H9 (cell line): ENCODE data around the gene NTRK3. TPM values are rescaled to one million over a fixed set of nuclear protein-coding genes. Genes with fewer than 3 reads are reported as not detected.

Source experiments
- DNase-seq: peaks from one replicate; pipeline ENCODE4 v3.0.0-alpha.2; 2017
- H2AFZ ChIP-seq: one replicate; pipeline ENCODE4 v1.6.1; 2013; ENCODE audit warnings: mild to moderate bottlenecking, low read length, control low read depth, moderate library complexity
- H2AK5ac ChIP-seq: 2 replicates; pipeline ENCODE4 v1.6.1; 2013; ENCODE audit warnings: low read length, control low read depth, mixed read lengths; ENCODE audit not compliant: insufficient read length
- H2BK120ac ChIP-seq: one replicate; pipeline ENCODE4 v1.6.1; 2013; ENCODE audit warnings: low read depth, mild to moderate bottlenecking, low read length, control low read depth, inconsistent platforms; ENCODE audit not compliant: poor library complexity, severe bottlenecking
- H2BK12ac ChIP-seq: 2 replicates; pipeline ENCODE4 v1.6.1; 2013; ENCODE audit warnings: low read length, control low read depth, mixed read lengths, low read depth; ENCODE audit not compliant: insufficient read length
- H2BK15ac ChIP-seq: 2 replicates; pipeline ENCODE4 v1.6.1; 2013; ENCODE audit warnings: low read depth, low read length, control low read depth
- H2BK20ac ChIP-seq: one replicate; pipeline ENCODE4 v1.6.1; 2013; ENCODE audit warnings: low read depth, mild to moderate bottlenecking, low read length, control low read depth, inconsistent platforms; ENCODE audit not compliant: poor library complexity, severe bottlenecking
- H2BK5ac ChIP-seq: 2 replicates; pipeline ENCODE4 v1.6.1; 2013; ENCODE audit warnings: low read length, control low read depth, mixed read lengths; ENCODE audit not compliant: insufficient read length
- H3K14ac ChIP-seq: 2 replicates; pipeline ENCODE4 v1.6.1; 2013; ENCODE audit warnings: low read length, control low read depth; ENCODE audit not compliant: insufficient read depth
- H3K18ac ChIP-seq: 2 replicates; pipeline ENCODE4 v1.6.1; 2013; ENCODE audit warnings: low read depth, mild to moderate bottlenecking, mixed read lengths, low read length, control low read depth; ENCODE audit not compliant: insufficient read length
- H3K23ac ChIP-seq: 2 replicates; pipeline ENCODE4 v1.6.1; 2013; ENCODE audit warnings: low read length, control low read depth, mixed read lengths, low read depth; ENCODE audit not compliant: insufficient read length
- H3K23me2 ChIP-seq: 2 replicates; pipeline ENCODE4 v1.6.1; 2013; ENCODE audit warnings: low read depth, mild to moderate bottlenecking, mixed read lengths, low read length, control low read depth; ENCODE audit not compliant: insufficient read length, poor library complexity, severe bottlenecking
- H3K27ac ChIP-seq: 2 replicates; pipeline ENCODE4 v1.5.1; 2013; ENCODE audit warnings: low read length, control low read depth, mixed read lengths, low read depth; ENCODE audit not compliant: insufficient read length
- H3K27me3 ChIP-seq: 2 replicates; pipeline ENCODE4 v1.6.1; 2013; ENCODE audit warnings: low read length, control low read depth, inconsistent platforms; ENCODE audit not compliant: insufficient read depth
- H3K4ac ChIP-seq: 2 replicates; pipeline ENCODE4 v1.6.1; 2013; ENCODE audit warnings: low read depth, mild to moderate bottlenecking, control low read depth, inconsistent platforms, low read length, moderate library complexity
- H3K4me1 ChIP-seq: 2 replicates; pipeline ENCODE4 v1.6.1; 2013; ENCODE audit warnings: low read length, control low read depth, inconsistent platforms; ENCODE audit not compliant: insufficient read depth
- H3K4me2 ChIP-seq: 2 replicates; pipeline ENCODE4 v1.6.1; 2013; ENCODE audit warnings: low read length, control low read depth, mixed read lengths; ENCODE audit not compliant: insufficient read length, insufficient read depth
- H3K56ac ChIP-seq: 2 replicates; pipeline ENCODE4 v1.6.1; 2013; ENCODE audit warnings: low read depth, mild to moderate bottlenecking, mixed read lengths, low read length, control low read depth; ENCODE audit not compliant: insufficient read length
- H3K79me1 ChIP-seq: 2 replicates; pipeline ENCODE4 v1.6.1; 2013; ENCODE audit warnings: low read depth, mild to moderate bottlenecking, moderate library complexity, low read length, control low read depth, inconsistent platforms; ENCODE audit not compliant: insufficient read depth, poor library complexity, severe bottlenecking
- H3K79me2 ChIP-seq: 2 replicates; pipeline ENCODE4 v1.6.1; 2013; ENCODE audit warnings: low read length, control low read depth, inconsistent platforms; ENCODE audit not compliant: insufficient read depth
- H3K9ac ChIP-seq: 2 replicates; pipeline ENCODE4 v1.6.1; 2013; ENCODE audit warnings: low read length, control low read depth, mixed read lengths; ENCODE audit not compliant: insufficient read length; ENCODE audit errors: extremely low read depth
- H3K9me3 ChIP-seq: one replicate; pipeline ENCODE4 v1.6.1; 2013; ENCODE audit warnings: low read depth, low read length, inconsistent platforms; ENCODE audit not compliant: control insufficient read depth
- H3T11ph ChIP-seq: one replicate; pipeline ENCODE4 v1.6.1; 2013; ENCODE audit warnings: mild to moderate bottlenecking, low read length, control low read depth, inconsistent platforms
- H4K20me1 ChIP-seq: one replicate; pipeline ENCODE4 v1.6.1; 2013; ENCODE audit not compliant: control insufficient read depth, insufficient read length, insufficient read depth
- H4K5ac ChIP-seq: 2 replicates; pipeline ENCODE4 v1.6.1; 2013; ENCODE audit warnings: low read depth, mild to moderate bottlenecking, mixed read lengths, low read length, control low read depth; ENCODE audit not compliant: insufficient read length
- H4K8ac ChIP-seq: replicated peaks from 2 replicates; pipeline ENCODE4 v1.6.1; 2013; ENCODE audit warnings: low read length, control low read depth, mixed read lengths, low read depth; ENCODE audit not compliant: insufficient read length
- H4K91ac ChIP-seq: 2 replicates; pipeline ENCODE4 v1.6.1; 2013; ENCODE audit warnings: low read depth, mild to moderate bottlenecking, moderate library complexity, mixed read lengths, low read length, control low read depth; ENCODE audit not compliant: insufficient read length
- H3K27ac Mint-ChIP-seq, 3 experiments: 2 replicates in 2 of 3; 3 replicates in 1 of 3; pipeline ENCODE4 v1.8.0; 2020 to 2021; ENCODE audit warnings: mixed read lengths in 3 of 3, mild to moderate bottlenecking in 1 of 3, moderate library complexity in 1 of 3
- H3K27me3 Mint-ChIP-seq: 2 replicates; pipeline ENCODE4 v1.8.0; 2021; ENCODE audit warnings: low read depth, mild to moderate bottlenecking, moderate library complexity, mixed read lengths
- H3K36me3 Mint-ChIP-seq, 3 experiments: 2 replicates in 2 of 3; 3 replicates in 1 of 3; pipeline ENCODE4 v1.8.0; 2020 to 2021; ENCODE audit warnings: low read depth in 3 of 3, mixed read lengths in 3 of 3; ENCODE audit not compliant: insufficient read depth in 1 of 3
- H3K4me1 Mint-ChIP-seq, 2 experiments: 2 replicates each; pipeline ENCODE4 v1.8.0; 2020; ENCODE audit warnings: mixed read lengths in 2 of 2
- H3K4me3 Mint-ChIP-seq, 2 experiments: 2 replicates in 1 of 2; 3 replicates in 1 of 2; pipeline ENCODE4 v1.8.0; 2020 to 2021; ENCODE audit warnings: mild to moderate bottlenecking in 2 of 2, mixed read lengths in 2 of 2, moderate library complexity in 1 of 2
- H3K9me3 Mint-ChIP-seq, 2 experiments: 2 replicates in 1 of 2; 3 replicates in 1 of 2; pipeline ENCODE4 v1.8.0; 2020; ENCODE audit warnings: mild to moderate bottlenecking in 2 of 2, mixed read lengths in 2 of 2, moderate library complexity in 1 of 2
- CTCF ChIP-seq: fragments of 200-600 bp; sonication (generic); conservative IDR thresholded peaks from 3 replicates; pipeline ENCODE4 v1.8.0; 2021; ENCODE audit warnings: antibody characterized with exemption, mild to moderate bottlenecking
- WGBS: extraction: QIAGEN DNeasy Blood & Tissue Kit; methylation state at CpG from one replicate; pipeline ENCODE4 v1.1.7; 2013; ENCODE audit warnings: missing lambda C conversion rate, low lambda C conversion rate, mixed read lengths; ENCODE audit not compliant: insufficient read length; ENCODE audit errors: extremely low coverage; 5-methylcytosine and 5-hydroxymethylcytosine counted together
- total RNA-seq: library from RNA; stranded (reverse); gene quantifications from 2 replicates; pipeline ENCODE4 v1.2.1, GENCODE V29; 2021

The NTRK3 gene
- total RNA-seq, 1 experiment from 2014 or later: 2.5 TPM

GRCh38 chr15:88234711-88235110 lies 21.8 kb downstream of the NTRK3 start:
- Histone ChIP-seq H3K18ac (no peak overlapping the region), H3K79me1 (no peaks in the 10 kb centered on the region), H3K23me2 (no peaks in the 10 kb centered on the region), H2BK20ac (no peak overlapping the region), H3K79me2 (no peaks in the 10 kb centered on the region), H4K91ac (no peak overlapping the region), H3K56ac (no peak overlapping the region), H2BK15ac (no peak overlapping the region), H3K14ac (no peak overlapping the region), H4K8ac (no peak overlapping the region), H2BK5ac (no peak overlapping the region), H2BK12ac (no peak overlapping the region), H3T11ph (no peak overlapping the region), H3K4ac (no peak overlapping the region), H4K5ac (no peak overlapping the region), H3K4me1 (no peaks in the 10 kb centered on the region; the same call in 1 of the 2 replicates), H3K23ac (no peak overlapping the region), H3K27me3 (no peaks in the 10 kb centered on the region), H2AFZ (no peak overlapping the region), H2AK5ac (no peak overlapping the region), H3K9ac (no peak overlapping the region), H2BK120ac (no peak overlapping the region), H3K4me2 (no peak overlapping the region), H3K27ac (no peak overlapping the region), H3K9me3 (no peaks in the 10 kb centered on the region), H4K20me1 (no peaks in the 10 kb centered on the region)
- no peak overlapping the region for H3K27ac Mint-ChIP-seq
- peaks cover 0 to 3% of the 10 kb centered on the region in 2 experiments; a peak in 3 of 5 replicates for H3K9me3 Mint-ChIP-seq
- H3K4me3 Mint-ChIP-seq: no peak overlapping the region
- TF ChIP-seq CTCF: no peak
- peaks cover 7% of the 10 kb centered on the region for H3K27me3 Mint-ChIP-seq
- no CpG with 5 or more reads among the region's 8 CpGs for WGBS
- peaks cover 10 to 17% of the 10 kb centered on the region in 2 experiments for H3K4me1 Mint-ChIP-seq
- H3K36me3 Mint-ChIP-seq: peaks cover 0 to 8% (median 3%) of the 10 kb centered on the region in 3 experiments; a peak in 3 of 7 replicates
- DNase-seq: no peak
